Sigmoid colon (tissue), 4 donors: ENCODE measurements around the gene RABGAP1.

Source experiments
- POLR2A ChIP-seq, 2 donors: fragments of 450-650 bp; IDR thresholded peaks; one replicate each; pipeline ENCODE4 v1.6.1; 2016; ENCODE audit warnings: antibody characterized with exemption in 2 of 2, mild to moderate bottlenecking in 2 of 2, moderate library complexity in 2 of 2
- POLR2AphosphoS5 ChIP-seq, 4 donors: sonication (generic); formaldehyde crosslinking; IDR thresholded peaks; one replicate each; pipeline ENCODE4 v1.6.1; 2017; ENCODE audit warnings: antibody characterized with exemption in 4 of 4

DNA sequence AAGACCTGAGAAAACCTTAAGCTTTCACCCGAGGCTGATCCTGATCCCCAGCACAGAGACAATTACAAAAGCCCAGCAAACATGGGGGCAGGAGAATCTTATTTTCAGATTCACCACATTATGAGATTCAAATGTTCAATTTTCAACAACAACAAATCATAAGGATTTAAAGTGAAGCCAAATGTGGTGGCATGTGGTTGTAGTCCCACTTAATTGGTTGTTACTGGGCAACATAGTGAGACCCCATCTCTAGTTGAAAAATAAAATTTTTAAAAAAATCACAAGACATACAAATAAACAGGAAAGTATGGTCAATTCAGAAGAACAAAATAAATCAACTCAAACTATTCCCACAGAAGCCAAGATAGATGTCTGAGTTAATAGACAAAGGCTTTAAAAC lies 3.9 kb upstream of the RABGAP1 start:
- TF ChIP-seq POLR2AphosphoS5 (IDR thresholded peaks at IDR 0.05) = no peak
- no peak for TF ChIP-seq POLR2A (IDR thresholded peaks at IDR 0.05)
